A549 (cell line): ENCODE data around the gene TSPEAR. TPM values are rescaled to one million over a fixed set of nuclear protein-coding genes. Genes with fewer than 3 reads are reported as not detected.

ENCODE experiments used
- ATAC-seq, 2 experiments: fragments of 200-7000 bp in 1 of 2; fragments of >200 bp in 1 of 2; cut with Nextera tagmentation in 1 of 2; cut with Tn5 transposase in 1 of 2; 3 replicates each; pipeline versions ENCODE4 v1.8.0 to v1.9.1; 2018 to 2020; ENCODE audit warnings: mild to moderate bottlenecking in 1 of 2, moderate library complexity in 1 of 2
- CTCF ChIA-PET: fragments of 300-600 bp; sonication (Branson Sonifier 250); formaldehyde crosslinking; extraction: SDS; loops from one replicate; lab custom pipeline; 2021; ENCODE audit warnings: antibody characterized with exemption, inconsistent platforms; lab: Yijun Ruan, JAX
- POLR2A ChIA-PET: fragments of 350-600 bp; formaldehyde crosslinking; extraction: SDS; loops from one replicate; lab custom pipeline; 2021; ENCODE audit warnings: antibody characterized with exemption, inconsistent platforms; lab: Yijun Ruan, JAX
- DNase-seq, 2 experiments: peaks; one replicate each; pipeline versions ENCODE4 v3.0.0 to v3.0.0-alpha.2; 2011 to 2016; ENCODE audit warnings: low read depth in 1 of 2, low spot score in 1 of 2
- FAIRE-seq: peaks from 2 replicates; lab custom pipeline; 2011; peaks lifted over from hg19 to GRCh38; lab: Jason Lieb, UNC
- H3K27ac ChIP-seq, 2 experiments: fragments of >200 bp; sonication (Bioruptor Twin); formaldehyde crosslinking; 3 replicates each; pipeline ENCODE4 v1.5.1; 2016 to 2017
- H3K4me1 ChIP-seq: fragments of >200 bp; sonication (Bioruptor Twin); formaldehyde crosslinking; 3 replicates; pipeline ENCODE4 v1.6.1; 2016
- H3K4me2 ChIP-seq: fragments of >200 bp; sonication (Bioruptor Twin); formaldehyde crosslinking; 3 replicates; pipeline ENCODE4 v1.6.1; 2016
- H3K4me3 ChIP-seq: fragments of >200 bp; sonication (Bioruptor Twin); formaldehyde crosslinking; 3 replicates; pipeline ENCODE4 v1.5.1; 2016
- H3K9me3 ChIP-seq: fragments of >200 bp; sonication (Bioruptor Twin); formaldehyde crosslinking; 3 replicates; pipeline ENCODE4 v1.6.1; 2016
- ATOH8 ChIP-seq: fragments of 250-450 bp; sonication (Bioruptor Pico); IDR thresholded peaks from 2 replicates; pipeline ENCODE4 v1.5.0; 2020; ENCODE audit warnings: low read depth, mild to moderate bottlenecking, moderate library complexity
- CBX2 ChIP-seq: fragments of 200-600 bp; sonication (generic); IDR thresholded peaks from 2 replicates; pipeline ENCODE4 v1.6.1; 2016; ENCODE audit warnings: low read depth, mild to moderate bottlenecking, borderline replicate concordance
- CHD2 ChIP-seq: fragments of 150-350 bp; IDR thresholded peaks from 2 replicates; pipeline ENCODE4 v1.6.1; 2014; ENCODE audit warnings: low read length; ENCODE audit not compliant: partially characterized antibody
- ESRRA ChIP-seq: fragments of 150-350 bp; IDR thresholded peaks from 2 replicates; pipeline ENCODE4 v1.6.1; 2014; ENCODE audit warnings: mild to moderate bottlenecking, low read length, borderline replicate concordance
- FOXS1 ChIP-seq: fragments of 250-450 bp; sonication (Bioruptor Pico); IDR thresholded peaks from 2 replicates; pipeline ENCODE4 v1.5.0; 2020; ENCODE audit warnings: mild to moderate bottlenecking, moderate library complexity
- HDAC2 ChIP-seq: fragments of 200-600 bp; sonication (generic); IDR thresholded peaks from 2 replicates; pipeline ENCODE4 v1.6.1; 2016
- HOXB13 ChIP-seq: fragments of 250-450 bp; sonication (Bioruptor Pico); IDR thresholded peaks from 2 replicates; pipeline ENCODE4 v1.5.0; 2020; ENCODE audit warnings: low read depth, mild to moderate bottlenecking, moderate library complexity
- HOXB5 ChIP-seq: fragments of 250-450 bp; sonication (Bioruptor Pico); IDR thresholded peaks from 2 replicates; pipeline ENCODE4 v1.5.0; 2020; ENCODE audit warnings: mild to moderate bottlenecking, moderate library complexity
- JUN ChIP-seq, 2 experiments: fragments of >200 bp; sonication (Bioruptor Twin); formaldehyde crosslinking; IDR thresholded peaks; 2 replicates in 1 of 2; 3 replicates in 1 of 2; pipeline ENCODE4 v1.6.1; 2016 to 2017
- KDM1A ChIP-seq: fragments of 200-600 bp; sonication (generic); IDR thresholded peaks from 2 replicates; pipeline ENCODE4 v1.6.1; 2016; ENCODE audit warnings: low read depth, mild to moderate bottlenecking
- KDM5A ChIP-seq: fragments of 200-600 bp; sonication (generic); IDR thresholded peaks from 2 replicates; pipeline ENCODE4 v1.6.1; 2016; ENCODE audit warnings: antibody characterized with exemption, mild to moderate bottlenecking
- NPAS2 ChIP-seq: fragments of 250-450 bp; sonication (Bioruptor Pico); IDR thresholded peaks from 2 replicates; pipeline ENCODE4 v1.8.0; 2022; ENCODE audit warnings: mild to moderate bottlenecking, moderate library complexity, borderline replicate concordance
- NR3C1 ChIP-seq: fragments of >200 bp; sonication (Bioruptor Twin); formaldehyde crosslinking; IDR thresholded peaks from 3 replicates; pipeline ENCODE4 v1.6.1; 2017
- POLR2A ChIP-seq: IDR thresholded peaks from 2 replicates; pipeline ENCODE4 v1.6.1; 2012; ENCODE audit warnings: mild to moderate bottlenecking, low read length
- POLR2AphosphoS2 ChIP-seq: conservative IDR thresholded peaks from 2 replicates; pipeline ENCODE4 v1.6.1; 2012; ENCODE audit warnings: low read length, improper control_type of control experiment, inconsistent platforms
- RARB ChIP-seq: fragments of 250-450 bp; sonication (Bioruptor Pico); IDR thresholded peaks from 2 replicates; pipeline ENCODE4 v1.8.0; 2021; ENCODE audit warnings: mild to moderate bottlenecking, moderate library complexity
- RCOR1 ChIP-seq: fragments of 150-350 bp; IDR thresholded peaks from 2 replicates; pipeline ENCODE4 v1.6.1; 2014; ENCODE audit warnings: antibody characterized with exemption, low read length, low read depth
- RFX5 ChIP-seq: fragments of 450-650 bp; IDR thresholded peaks from 2 replicates; pipeline ENCODE4 v1.7.1; 2014; ENCODE audit warnings: antibody characterized with exemption, mild to moderate bottlenecking, moderate library complexity
- RNF2 ChIP-seq: fragments of 200-600 bp; sonication (generic); IDR thresholded peaks from 2 replicates; pipeline ENCODE4 v1.6.1; 2016; ENCODE audit warnings: low read depth, mild to moderate bottlenecking, antibody characterized with exemption, moderate library complexity, borderline replicate concordance
- SMC3 ChIP-seq: fragments of >200 bp; sonication (Bioruptor Twin); formaldehyde crosslinking; IDR thresholded peaks from 3 replicates; pipeline ENCODE4 v1.6.1; 2018; ENCODE audit warnings: inconsistent platforms
- TP53 ChIP-seq: fragments of 250-450 bp; sonication (Bioruptor Pico); IDR thresholded peaks from 2 replicates; pipeline ENCODE4 v1.5.0; 2021; ENCODE audit warnings: mild to moderate bottlenecking, moderate library complexity
- ZC3H11A ChIP-seq: fragments of 450-650 bp; IDR thresholded peaks from 2 replicates; pipeline ENCODE4 v1.6.1; 2014; ENCODE audit warnings: antibody characterized with exemption, mild to moderate bottlenecking
- ZFP36 ChIP-seq: fragments of 450-650 bp; IDR thresholded peaks from 2 replicates; pipeline ENCODE4 v1.6.1; 2014; ENCODE audit warnings: borderline replicate concordance; ENCODE audit not compliant: partially characterized antibody
- WGBS: methylation state at CpG from one replicate; pipeline ENCODE4 v1.1.6; 2017; ENCODE audit errors: missing lambda C conversion rate; 5-methylcytosine and 5-hydroxymethylcytosine counted together
- polyA plus RNA-seq, 4 experiments: library from polyadenylated mRNA; depleted of rRNA in 3 of 4; stranded (reverse); fragments of >200 nt; fragmentation: RNase III in 1 of 4; extraction: RNeasy Plus Mini Kit Qiagen cat#74134 plus additional on column Dnase treatment in 1 of 4; gene quantifications; 2 replicates in 3 of 4; 3 replicates in 1 of 4; pipeline ENCODE4 v1.2.3, GENCODE V29; 2011 to 2017

Gene TSPEAR
- polyA plus RNA-seq, 2 of the 4 experiments (the other 2 are of a cell fraction): not detected

- no peak overlapping the region for H3K27ac ChIP-seq
- CTCF ChIA-PET: interaction anchor here (1.0 to 1.4 kb wide), 2 partner anchors 153 to 174 kb away, joined by 3 read pairs; no protein-coding TSS in a partner anchor
- POLR2A ChIA-PET: no interaction called here
- WGBS: 34% methylated on average over 9 of the region's 26 CpGs
- ATAC-seq: no peak
- FAIRE-seq: no peak
- no peak for TF ChIP-seq JUN (IDR thresholded peaks at IDR 0.05)
- no peak for TF ChIP-seq NPAS2 (CRISPR knock-in tag)
- TF ChIP-seq RNF2: no peak
- TF ChIP-seq FOXS1: no peak
- TF ChIP-seq KDM1A: no peak
- TF ChIP-seq, all 56 proteins: peak for 0
- Histone ChIP-seq H3K4me1 (no peaks in the 10 kb centered on the region), H3K4me2 (no peak overlapping the region), H3K9me3 (no peaks in the 10 kb centered on the region), H3K4me3 (no peak overlapping the region)
- DNase-seq: no peak
Observed at GRCh38 chr21:44758781-44759627, 47.6 kb upstream of the TSPEAR start.

DNA sequence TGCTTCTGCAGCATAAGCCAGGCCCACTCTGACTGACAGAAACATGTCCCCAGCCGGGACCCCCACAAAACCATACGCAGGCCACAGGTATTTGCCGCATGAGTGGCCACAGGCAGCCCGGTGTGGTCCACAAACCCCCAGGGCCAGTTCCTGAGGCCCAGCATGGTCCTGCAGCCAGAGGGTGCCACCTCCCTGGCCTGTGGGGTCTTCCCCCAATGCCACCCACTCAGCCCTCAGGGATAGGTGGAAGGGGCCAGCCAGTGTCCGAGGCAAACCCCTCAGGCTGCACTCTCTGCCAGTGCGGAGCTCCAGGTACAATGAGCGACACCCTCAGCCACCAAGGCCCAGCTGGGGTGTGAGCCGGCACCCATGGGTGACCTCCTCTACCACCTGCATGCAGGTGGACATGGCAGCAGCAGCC lies 46.8 kb upstream of the TSPEAR start:
- FAIRE-seq (no peak), ATAC-seq (no peak), DNase-seq (no peak)
- no peak overlapping the region for H3K4me3 ChIP-seq
- H3K4me2 ChIP-seq: no peak overlapping the region
- ChIA-PET POLR2A (interaction anchor here (0.7 kb wide), 1 partner anchor 1419 kb away, joined by 3 read pairs; no protein-coding TSS in a partner anchor), CTCF (interaction anchor here (1.0 kb wide), 1 partner anchor 153 kb away, joined by 3 read pairs; no protein-coding TSS in a partner anchor)
- TF ChIP-seq ZC3H11A (no peak), POLR2A (no peak)
- H3K27ac ChIP-seq: no peak overlapping the region
- H3K4me1 ChIP-seq: no peaks in the 10 kb centered on the region
- H3K9me3 ChIP-seq: no peaks in the 10 kb centered on the region
- 52% methylated on average over 5 of the region's 8 CpGs for WGBS

DNA sequence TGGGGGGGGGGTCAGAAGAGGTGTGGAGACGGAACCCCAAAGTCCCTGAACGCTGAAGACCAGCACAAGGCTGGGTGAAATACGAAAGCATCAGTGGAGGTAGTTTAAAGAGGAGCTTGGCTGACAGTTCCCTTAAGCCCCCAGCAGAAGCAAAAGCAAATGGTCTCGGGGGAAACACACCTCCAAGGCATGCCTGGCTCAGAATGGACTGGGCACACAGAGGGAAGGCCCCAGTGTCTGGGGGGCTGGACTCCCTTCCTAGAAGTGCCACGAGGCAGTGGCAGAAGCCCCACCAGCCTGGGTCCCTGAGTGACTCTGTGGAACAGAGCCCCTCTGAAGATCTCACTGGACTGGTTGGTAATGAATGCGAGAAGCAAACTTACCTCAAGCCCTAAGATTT lies 46.4 kb upstream of the TSPEAR start:
- ChIA-PET CTCF (no interaction called here), POLR2A (interaction anchor here (0.7 kb wide), 1 partner anchor 1420 kb away, joined by 3 read pairs; no protein-coding TSS in a partner anchor)
- Histone ChIP-seq H3K4me3 (no peak overlapping the region), H3K4me1 (no peaks in the 10 kb centered on the region), H3K4me2 (no peak overlapping the region), H3K27ac (no peak overlapping the region), H3K9me3 (no peaks in the 10 kb centered on the region)
- TF ChIP-seq HOXB13 (CRISPR knock-in tag): no peak
- no peak for TF ChIP-seq HOXB5 (CRISPR knock-in tag)
- TF ChIP-seq NPAS2 (CRISPR knock-in tag): no peak
- TF ChIP-seq HDAC2: no peak
- no peak for TF ChIP-seq RCOR1
- no peak for TF ChIP-seq ESRRA
- no peak for TF ChIP-seq TP53 (CRISPR knock-in tag)
- no peak for TF ChIP-seq SMC3
- no peak for TF ChIP-seq ZFP36
- TF ChIP-seq CHD2: no peak
- no peak for TF ChIP-seq CBX2
- TF ChIP-seq KDM5A: no peak
- no peak for TF ChIP-seq ATOH8 (CRISPR knock-in tag)
- no peak for TF ChIP-seq POLR2AphosphoS2
- no peak for TF ChIP-seq RNF2
- TF ChIP-seq RARB (CRISPR knock-in tag): no peak
- TF ChIP-seq NR3C1: no peak
- TF ChIP-seq RFX5: no peak
- FAIRE-seq: no peak
- no peak for DNase-seq
- ATAC-seq: no peak
- WGBS: 29% methylated on average over 5 of the region's 6 CpGs
